ENCODE data around the gene MND1. TPM values are rescaled to one million over a fixed set of nuclear protein-coding genes. Genes with fewer than 3 reads are reported as not detected.
A peak's percentile ranks its signal among the peaks of the same experiment; 100 is the strongest.

The MND1 gene
- total RNA-seq: 10 to 100 TPM; 15.4 to 30.3 TPM
- 26.8 TPM for polyA plus RNA-seq (2013, experiment 1 of 2)
- 26.3 TPM for polyA plus RNA-seq (2013, experiment 2 of 2)
- long read RNA-seq, experiment 1, transcript MND1-201 (8 exons, 968 nt): major isoform, 9 of 15 reads
- long read RNA-seq, experiment 1, partial matches to known transcripts: 4 of 15 reads
- long read RNA-seq, experiment 1, other reads (novel, unspliced or antisense): 2 of 15 reads
- long read RNA-seq, experiment 2, transcript MND1-201 (8 exons, 968 nt): major isoform, 5 of 8 reads
- long read RNA-seq, experiment 2, partial matches to known transcripts: 1 of 8 reads
- long read RNA-seq, experiment 2, other reads (novel, unspliced or antisense): 2 of 8 reads
- long read RNA-seq, experiment 3, transcript MND1-201 (8 exons, 968 nt): major isoform, 14 of 21 reads
- long read RNA-seq, experiment 3, partial matches to known transcripts: 3 of 21 reads
- long read RNA-seq, experiment 3, other reads (novel, unspliced or antisense): 4 of 21 reads
- long read RNA-seq, experiment 4, transcript MND1-201 (8 exons, 968 nt): major isoform, 57 of 58 reads
- long read RNA-seq, experiment 4, partial matches to known transcripts: 0 of 58 reads
- long read RNA-seq, experiment 4, other reads (novel, unspliced or antisense): 1 of 58 reads

- Histone ChIP-seq H3K36me3 (ENCODE audit: control insufficient read depth, insufficient read depth, low read length) (no peaks in the 10 kb centered on the region), H3K27ac (ENCODE audit: low read depth, low read length) (peak within 1 kb of the TSS; percentile 87), H3K9me3 (ENCODE audit: control insufficient read depth, low read length) (no peaks in the 10 kb centered on the region), H3K27me3 (ENCODE audit: control insufficient read depth, insufficient read depth, low read length, poor library complexity, severe bottlenecking) (no peaks in the 10 kb centered on the region), H3K9ac (ENCODE audit: extremely low read depth, low read length, poor library complexity, severe bottlenecking) (peak within 1 kb of the TSS; percentile 77), H3K4me1 (ENCODE audit: control insufficient read depth, insufficient read depth, low read length) (no peaks in the 10 kb centered on the region), H3K4me3 (ENCODE audit: low read length) (peak within 1 kb of the TSS; percentile 95)
- Mint-ChIP-seq H3K36me3 (ENCODE audit: low read depth) (peaks cover 8% of the 10 kb centered on the region), H3K9me3 (no peaks in the 10 kb centered on the region), H3K27ac (peak within 1 kb of the TSS; percentile 88), H3K27me3 (ENCODE audit: insufficient read depth) (peaks cover 7% of the 10 kb centered on the region), H3K4me1 (peaks cover 20% of the 10 kb centered on the region), H3K4me3 (peak within 1 kb of the TSS; percentile 74)
- peak; percentile 97 for DNase-seq
- WGBS, 2 experiments (ENCODE audit: insufficient coverage in 1 of 2, insufficient read length in 1 of 2): 3 to 4% methylated on average over 21 to 86 of the region's 86 CpGs
- TF ChIP-seq CTCF (conservative IDR thresholded peaks at IDR 0.05): peak; percentile 99
Observed at GRCh38 chr4:153344131-153345011, at the start of gene MND1. Gene MND1 (plus strand): TSS chr4:153344688. CDS start chr4:153344738, 50 bp downstream.

GRCh38 chr4:153295131-153295755 is 49.2 kb upstream of the MND1 start:
- H3K9ac ChIP-seq (ENCODE audit: extremely low read depth, low read length, poor library complexity, severe bottlenecking): no peak overlapping the region
- H3K4me3 ChIP-seq (ENCODE audit: low read length): no peak overlapping the region
- 93% methylated on average over 28 to 40 of the region's 40 CpGs for WGBS, 2 experiments (ENCODE audit: insufficient coverage in 1 of 2, insufficient read length in 1 of 2)
- Mint-ChIP-seq H3K36me3 (ENCODE audit: low read depth) (peaks cover 81% of the 10 kb centered on the region), H3K4me3 (no peak overlapping the region), H3K9me3 (peaks cover 41% of the 10 kb centered on the region), H3K27me3 (ENCODE audit: insufficient read depth) (no peaks in the 10 kb centered on the region), H3K27ac (no peak overlapping the region), H3K4me1 (peaks cover 5% of the 10 kb centered on the region)
- no peaks in the 10 kb centered on the region for H3K27me3 ChIP-seq (ENCODE audit: control insufficient read depth, insufficient read depth, low read length, poor library complexity, severe bottlenecking)
- H3K36me3 ChIP-seq (ENCODE audit: control insufficient read depth, insufficient read depth, low read length): peaks cover 81% of the 10 kb centered on the region
- no peaks in the 10 kb centered on the region for H3K4me1 ChIP-seq (ENCODE audit: control insufficient read depth, insufficient read depth, low read length)
- H3K9me3 ChIP-seq (ENCODE audit: control insufficient read depth, low read length): peaks cover 51% of the 10 kb centered on the region
- H3K27ac ChIP-seq (ENCODE audit: low read depth, low read length): no peak overlapping the region
- no peak for DNase-seq
- TF ChIP-seq CTCF (conservative IDR thresholded peaks at IDR 0.05): no peak
